OCI-LY1 (cell line): ENCODE results near the gene SPESP1.

Experiments
- H2AFZ ChIP-seq: fragments of 200-600 bp; sonication (generic), shearing (Covaris generic); 2 replicates; pipeline ENCODE4 v1.6.0; 2014; ENCODE audit warnings: antibody characterized with exemption, mild to moderate bottlenecking, low read length
- H3F3A ChIP-seq: fragments of 200-600 bp; sonication (generic), shearing (Covaris generic); 2 replicates; pipeline ENCODE4 v1.6.0; 2014; ENCODE audit warnings: mild to moderate bottlenecking, antibody characterized with exemption, low read length, moderate library complexity; ENCODE audit not compliant: insufficient read depth
- H3K27ac ChIP-seq: fragments of 200-600 bp; sonication (generic); 2 replicates; pipeline ENCODE4 v1.5.1; 2014; ENCODE audit warnings: low read length, mixed run types, mild to moderate bottlenecking, low read depth; ENCODE audit not compliant: poor library complexity, severe bottlenecking
- H3K27me3 ChIP-seq: fragments of 200-600 bp; sonication (generic); 2 replicates; pipeline ENCODE4 v1.6.0; 2014; ENCODE audit warnings: antibody characterized with exemption, mild to moderate bottlenecking, low read length, moderate library complexity; ENCODE audit not compliant: insufficient read depth
- H3K36me3 ChIP-seq: fragments of 200-600 bp; sonication (generic); 2 replicates; pipeline ENCODE4 v1.6.1; 2014; ENCODE audit warnings: mild to moderate bottlenecking, antibody characterized with exemption, low read length, moderate library complexity, mixed read lengths; ENCODE audit not compliant: insufficient read depth
- H3K4me1 ChIP-seq: fragments of 200-600 bp; sonication (generic); 2 replicates; pipeline ENCODE4 v1.5.1; 2014; ENCODE audit warnings: mild to moderate bottlenecking, low read length, moderate library complexity; ENCODE audit not compliant: insufficient read depth, severe bottlenecking
- H3K4me2 ChIP-seq: fragments of 200-600 bp; sonication (generic), shearing (Covaris generic); 2 replicates; pipeline ENCODE4 v1.6.1; 2014; ENCODE audit warnings: low read length
- H3K4me3 ChIP-seq: fragments of 200-600 bp; sonication (generic); 2 replicates; pipeline ENCODE4 v1.5.1; 2014; ENCODE audit warnings: low read length, low read depth, mild to moderate bottlenecking, mixed read lengths; ENCODE audit not compliant: poor library complexity, severe bottlenecking
- H3K79me2 ChIP-seq: fragments of 200-600 bp; shearing (Covaris generic); 2 replicates; pipeline ENCODE4 v1.6.1; 2016; ENCODE audit warnings: mixed run types, low read length, mixed read lengths; ENCODE audit not compliant: insufficient read depth
- H3K9ac ChIP-seq: fragments of 200-600 bp; sonication (generic), shearing (Covaris generic); 2 replicates; pipeline ENCODE4 v1.6.1; 2014; ENCODE audit warnings: mild to moderate bottlenecking, low read length, mixed read lengths
- H3K9me2 ChIP-seq: fragments of 200-600 bp; sonication (generic), shearing (Covaris generic); 2 replicates; pipeline ENCODE4 v1.6.1; 2014; ENCODE audit warnings: low read depth, mild to moderate bottlenecking, low read length, mixed read lengths
- H3K9me3 ChIP-seq: fragments of 200-600 bp; shearing (Covaris generic); 2 replicates; pipeline ENCODE4 v1.6.1; 2014; ENCODE audit warnings: low read length, mixed read lengths
- H4K20me1 ChIP-seq: fragments of 200-600 bp; sonication (generic), shearing (Covaris generic); 2 replicates; pipeline ENCODE4 v1.6.0; 2016; ENCODE audit warnings: mild to moderate bottlenecking, low read length; ENCODE audit not compliant: insufficient read depth
- CTCF ChIP-seq: fragments of 200-600 bp; sonication (generic), shearing (Covaris generic); IDR thresholded peaks from 2 replicates; pipeline ENCODE4 v1.5.1; 2017; ENCODE audit warnings: mild to moderate bottlenecking, antibody characterized with exemption, low read length, moderate library complexity, mixed read lengths
- EZH2 ChIP-seq: fragments of 200-600 bp; sonication (generic), shearing (Covaris generic); IDR thresholded peaks from 2 replicates; pipeline ENCODE4 v1.8.0; 2017; ENCODE audit warnings: borderline replicate concordance, mixed run types, mild to moderate bottlenecking, antibody characterized with exemption, low read length, moderate library complexity, mixed read lengths

Gene SPESP1

GRCh38 chr15:68910816-68911215, 19.5 kb upstream of the SPESP1 start:
- 0 out of 2 replicates have a peak, but pooled peaks cover 3% of the 10 kb centered on the region for H3K9me3 ChIP-seq
- no peak overlapping the region for H3K27ac ChIP-seq
- H3K4me3 ChIP-seq, result no peak overlapping the region
- H2AFZ ChIP-seq, result no peak overlapping the region
- H4K20me1 ChIP-seq, result no peaks in the 10 kb centered on the region
- no peaks in the 10 kb centered on the region for H3K36me3 ChIP-seq
- H3K79me2 ChIP-seq, result no peaks in the 10 kb centered on the region
- H3K4me2 ChIP-seq, result no peak overlapping the region
- H3K27me3 ChIP-seq, result no peaks in the 10 kb centered on the region
- no peaks in the 10 kb centered on the region for H3K9me2 ChIP-seq
- no peak overlapping the region for H3K9ac ChIP-seq
- no peak for TF ChIP-seq EZH2
- no peak for TF ChIP-seq CTCF
- no peaks in the 10 kb centered on the region for H3F3A ChIP-seq
- no peaks in the 10 kb centered on the region for H3K4me1 ChIP-seq

- H3K9me3 ChIP-seq, result no peaks in the 10 kb centered on the region
- no peak for TF ChIP-seq EZH2
- no peak for TF ChIP-seq CTCF
- no peak overlapping the region for H3K4me2 ChIP-seq
- H3K9me2 ChIP-seq, result no peaks in the 10 kb centered on the region
- H2AFZ ChIP-seq, result no peak overlapping the region
- no peaks in the 10 kb centered on the region for H3K79me2 ChIP-seq
- H3K9ac ChIP-seq, result no peak overlapping the region
- no peaks in the 10 kb centered on the region for H3F3A ChIP-seq
- H3K4me1 ChIP-seq, result no peaks in the 10 kb centered on the region
- no peaks in the 10 kb centered on the region for H3K27me3 ChIP-seq
- no peak overlapping the region for H3K4me3 ChIP-seq
- H3K36me3 ChIP-seq, result no peaks in the 10 kb centered on the region
- no peak overlapping the region for H3K27ac ChIP-seq
- no peaks in the 10 kb centered on the region for H4K20me1 ChIP-seq
Observed at GRCh38 chr15:68921926-68922325, 8.4 kb upstream of the SPESP1 start.

- no peak overlapping the region for H3K4me3 ChIP-seq
- TF ChIP-seq EZH2, result no peak
- TF ChIP-seq CTCF, result peak; percentile 90
- H3K79me2 ChIP-seq, result no peaks in the 10 kb centered on the region
- H3K27ac ChIP-seq, result no peak overlapping the region
- H3K9me2 ChIP-seq, result no peaks in the 10 kb centered on the region
- H4K20me1 ChIP-seq, result no peaks in the 10 kb centered on the region
- no peaks in the 10 kb centered on the region for H3K4me1 ChIP-seq
- H2AFZ ChIP-seq, result no peak overlapping the region
- H3K27me3 ChIP-seq, result no peaks in the 10 kb centered on the region
- no peaks in the 10 kb centered on the region for H3K9me3 ChIP-seq
- no peak overlapping the region for H3K4me2 ChIP-seq
- no peaks in the 10 kb centered on the region for H3K36me3 ChIP-seq
- H3F3A ChIP-seq, result no peaks in the 10 kb centered on the region
- no peak overlapping the region for H3K9ac ChIP-seq
Observed at GRCh38 chr15:68924866-68925560, 5.3 kb upstream of the SPESP1 start.
